Glutamatergic neuron (in vitro differentiated cells): Measurements from ENCODE around the gene STK39. TPM values are rescaled to one million over a fixed set of nuclear protein-coding genes. Genes with fewer than 3 reads are reported as not detected.

ENCODE experiments used
- DNase-seq: peaks from one replicate; pipeline ENCODE4 v3.0.0; 2022
- H3K27ac Mint-ChIP-seq: one replicate; pipeline ENCODE4 v1.8.0; 2020; ENCODE audit warnings: mild to moderate bottlenecking, mixed read lengths, inconsistent platforms; ENCODE audit not compliant: unreplicated experiment
- H3K27me3 Mint-ChIP-seq: one replicate; pipeline ENCODE4 v1.8.0; 2020; ENCODE audit warnings: mild to moderate bottlenecking, moderate library complexity, mixed read lengths, inconsistent platforms; ENCODE audit not compliant: unreplicated experiment
- H3K36me3 Mint-ChIP-seq: one replicate; pipeline ENCODE4 v1.8.0; 2020; ENCODE audit warnings: mild to moderate bottlenecking, mixed read lengths, inconsistent platforms; ENCODE audit not compliant: unreplicated experiment
- H3K4me1 Mint-ChIP-seq: one replicate; pipeline ENCODE4 v1.8.0; 2020; ENCODE audit warnings: mild to moderate bottlenecking, low read depth, mixed read lengths, inconsistent platforms; ENCODE audit not compliant: unreplicated experiment
- H3K4me3 Mint-ChIP-seq: one replicate; pipeline ENCODE4 v1.8.0; 2020; ENCODE audit warnings: mild to moderate bottlenecking, mixed read lengths, inconsistent platforms; ENCODE audit not compliant: unreplicated experiment
- H3K9me3 Mint-ChIP-seq: one replicate; pipeline ENCODE4 v1.8.0; 2020; ENCODE audit warnings: mild to moderate bottlenecking, moderate library complexity, mixed read lengths, inconsistent platforms; ENCODE audit not compliant: unreplicated experiment
- total RNA-seq: library from RNA; stranded (reverse); fragmentation: NEBNext Ultra II Directional; extraction: Animal tissue kit (Norgen Biotek cat#: 25700); gene quantifications from one replicate; pipeline ENCODE4 v1.2.1, GENCODE V29; 2021; ENCODE audit not compliant: unreplicated experiment
- TF ChIP-seq, protein P1 (sequence below): fragments of 200-600 bp; sonication (generic); IDR thresholded peaks from one replicate; pipeline ENCODE4 v1.5.0; 2021; ENCODE audit not compliant: partially characterized antibody, unreplicated experiment

The STK39 gene
- total RNA-seq, 1 donor from 2014 or later = 35.9 TPM

DNA sequence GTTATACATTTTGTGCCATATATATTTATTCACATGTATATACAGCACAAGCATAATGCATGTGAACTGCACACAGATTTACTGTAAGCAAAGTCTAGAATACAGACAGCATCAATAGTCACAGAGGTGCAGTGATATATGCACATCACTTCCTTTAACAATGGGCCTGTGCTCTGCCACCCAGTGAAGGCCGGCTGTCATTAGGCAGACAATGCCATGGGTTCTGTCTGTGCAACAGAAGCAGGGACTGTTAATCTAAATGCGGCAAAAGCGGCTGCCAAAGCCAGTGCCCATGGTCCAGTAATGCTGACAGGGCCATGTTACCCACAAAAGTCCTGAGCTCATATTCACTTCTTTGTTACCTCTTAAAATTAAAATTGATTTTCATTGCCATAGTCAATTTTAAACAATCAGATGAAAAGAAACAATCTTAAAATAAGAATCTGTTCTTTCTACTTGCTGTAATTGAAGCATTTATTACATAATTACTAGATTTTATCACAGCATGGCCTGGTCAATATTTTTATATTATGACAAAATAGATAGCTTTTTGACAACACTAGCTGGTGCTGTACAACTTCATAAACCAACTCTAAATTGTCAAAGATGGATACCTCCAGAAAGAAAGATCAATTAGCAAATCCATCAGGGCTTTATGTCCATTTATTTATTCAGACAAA lies 232.0 kb downstream of the STK39 start:
- Mint-ChIP-seq H3K36me3 (no peaks in the 10 kb centered on the region), H3K9me3 (no peaks in the 10 kb centered on the region), H3K4me3 (no peak overlapping the region), H3K27ac (no peak overlapping the region), H3K4me1 (no peaks in the 10 kb centered on the region), H3K27me3 (peaks cover 1% of the 10 kb centered on the region)
- TF ChIP-seq, protein P1, sequence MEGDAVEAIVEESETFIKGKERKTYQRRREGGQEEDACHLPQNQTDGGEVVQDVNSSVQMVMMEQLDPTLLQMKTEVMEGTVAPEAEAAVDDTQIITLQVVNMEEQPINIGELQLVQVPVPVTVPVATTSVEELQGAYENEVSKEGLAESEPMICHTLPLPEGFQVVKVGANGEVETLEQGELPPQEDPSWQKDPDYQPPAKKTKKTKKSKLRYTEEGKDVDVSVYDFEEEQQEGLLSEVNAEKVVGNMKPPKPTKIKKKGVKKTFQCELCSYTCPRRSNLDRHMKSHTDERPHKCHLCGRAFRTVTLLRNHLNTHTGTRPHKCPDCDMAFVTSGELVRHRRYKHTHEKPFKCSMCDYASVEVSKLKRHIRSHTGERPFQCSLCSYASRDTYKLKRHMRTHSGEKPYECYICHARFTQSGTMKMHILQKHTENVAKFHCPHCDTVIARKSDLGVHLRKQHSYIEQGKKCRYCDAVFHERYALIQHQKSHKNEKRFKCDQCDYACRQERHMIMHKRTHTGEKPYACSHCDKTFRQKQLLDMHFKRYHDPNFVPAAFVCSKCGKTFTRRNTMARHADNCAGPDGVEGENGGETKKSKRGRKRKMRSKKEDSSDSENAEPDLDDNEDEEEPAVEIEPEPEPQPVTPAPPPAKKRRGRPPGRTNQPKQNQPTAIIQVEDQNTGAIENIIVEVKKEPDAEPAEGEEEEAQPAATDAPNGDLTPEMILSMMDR = no peak
- no peak for DNase-seq

DNA sequence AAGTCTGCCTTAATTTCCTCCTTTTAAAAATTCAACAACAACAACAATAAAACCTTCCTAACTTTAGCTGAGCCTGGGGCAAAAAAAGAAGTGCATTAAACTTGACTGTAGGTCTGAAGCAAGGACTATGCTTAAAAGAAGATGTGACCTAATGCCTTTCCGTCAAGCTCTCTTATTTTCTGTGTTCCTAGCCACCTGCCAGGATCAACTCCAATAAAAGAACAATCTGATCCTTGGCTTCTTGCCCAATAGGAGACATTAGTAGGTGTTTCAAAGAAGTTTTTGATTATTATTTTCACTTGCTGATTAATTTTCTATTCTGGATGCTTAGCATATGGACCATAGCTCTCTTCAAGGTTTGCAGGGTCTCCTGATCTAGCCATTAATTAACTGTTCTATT lies 237.5 kb downstream of the STK39 start:
- peaks cover 5% of the 10 kb centered on the region for H3K4me1 Mint-ChIP-seq
- H3K27me3 Mint-ChIP-seq = peaks cover 1% of the 10 kb centered on the region
- no peak overlapping the region for H3K27ac Mint-ChIP-seq
- DNase-seq = no peak
- H3K36me3 Mint-ChIP-seq = peaks cover 3% of the 10 kb centered on the region
- H3K4me3 Mint-ChIP-seq = no peak overlapping the region
- H3K9me3 Mint-ChIP-seq = peaks cover 2% of the 10 kb centered on the region
- TF ChIP-seq, protein P1 = no peak

DNA sequence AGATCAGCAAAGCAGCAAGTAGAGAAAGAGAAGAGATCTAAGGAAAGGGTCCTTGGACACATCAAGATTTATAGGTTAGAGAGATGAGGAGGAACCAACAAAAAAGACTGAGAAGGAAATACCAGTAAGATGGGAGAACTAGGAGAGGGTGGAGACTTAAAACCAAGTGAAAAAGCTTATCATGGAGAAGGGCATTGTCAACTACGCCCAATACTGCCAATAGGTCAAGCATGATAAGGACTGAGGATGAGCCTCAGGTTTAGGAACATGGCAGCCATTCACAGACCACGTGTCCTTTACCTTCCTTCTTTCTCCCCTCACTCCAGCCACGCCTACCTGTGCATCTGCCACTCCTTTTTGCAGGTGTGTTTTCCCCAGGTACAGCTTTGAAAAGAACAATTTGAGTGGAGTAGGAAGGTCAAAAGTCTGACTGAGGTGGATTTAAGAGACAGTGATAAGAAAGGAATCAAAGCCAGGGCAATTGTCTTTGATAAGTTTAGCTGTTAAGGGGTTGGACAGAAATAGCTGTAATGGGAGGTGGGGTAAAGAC lies 238.7 kb downstream of the STK39 start:
- Mint-ChIP-seq H3K36me3 (peaks cover 3% of the 10 kb centered on the region), H3K27ac (no peak overlapping the region), H3K4me1 (peaks cover 10% of the 10 kb centered on the region), H3K4me3 (no peak overlapping the region), H3K9me3 (peaks cover 2% of the 10 kb centered on the region), H3K27me3 (peaks cover 1% of the 10 kb centered on the region)
- TF ChIP-seq, protein P1 = no peak
- DNase-seq = no peak

DNA sequence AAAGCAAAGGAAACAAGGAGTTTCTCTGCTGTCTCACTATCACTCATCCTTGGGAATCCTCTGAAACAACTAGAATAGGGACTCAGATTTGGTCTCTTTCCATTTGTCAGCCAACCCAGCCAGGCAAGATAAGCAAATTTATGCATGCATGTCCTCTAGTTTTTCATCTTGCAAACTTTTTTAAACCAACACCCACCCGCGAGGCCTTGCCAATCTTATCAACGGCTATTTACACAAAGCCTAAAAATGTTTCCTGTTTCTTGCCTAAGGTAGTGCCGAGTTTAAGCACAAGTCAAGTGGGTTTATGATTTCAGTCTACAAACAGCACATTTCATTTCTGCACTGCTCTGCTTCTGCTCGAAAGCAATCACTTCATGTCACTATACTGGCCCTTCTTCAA lies 240.9 kb downstream of the STK39 start:
- TF ChIP-seq, protein P1 = no peak
- H3K27ac Mint-ChIP-seq = no peak overlapping the region

DNA sequence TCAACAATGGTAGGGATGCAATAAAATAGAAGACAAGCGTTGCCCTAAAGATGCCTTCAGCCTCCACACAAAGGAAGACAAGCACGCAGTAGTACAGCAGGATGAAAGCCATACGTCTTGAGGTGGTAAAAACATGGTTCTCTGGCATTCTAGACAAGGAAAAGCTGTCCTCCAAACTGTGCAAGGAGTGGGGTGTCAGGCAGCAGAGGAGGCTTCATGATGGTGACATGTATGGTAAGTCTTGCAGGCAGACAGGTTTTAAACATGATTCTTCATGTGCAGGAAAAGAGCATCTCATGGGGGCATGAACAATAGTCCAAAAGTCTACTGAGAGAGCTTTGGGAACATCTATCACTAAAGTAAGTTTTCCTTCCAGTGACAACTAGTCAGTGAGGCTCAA lies 241.8 kb downstream of the STK39 start:
- TF ChIP-seq, protein P1 = no peak
- DNase-seq = no peak
- Mint-ChIP-seq H3K4me3 (no peak overlapping the region), H3K9me3 (peaks cover 2% of the 10 kb centered on the region), H3K27ac (no peak overlapping the region), H3K4me1 (peaks cover 20% of the 10 kb centered on the region), H3K36me3 (peaks cover 3% of the 10 kb centered on the region), H3K27me3 (no peaks in the 10 kb centered on the region)

More for the DNA sequence above, 240.9 kb downstream of the STK39 start:
- no peak for DNase-seq
- Mint-ChIP-seq H3K4me3 (no peak overlapping the region), H3K9me3 (peaks cover 2% of the 10 kb centered on the region), H3K27me3 (no peaks in the 10 kb centered on the region), H3K36me3 (peaks cover 3% of the 10 kb centered on the region), H3K4me1 (peaks cover 19% of the 10 kb centered on the region)
